GM20431 (cell line): Measurements from ENCODE around the gene TSEN34.

Source experiments
- in situ Hi-C: fragments of 300-500 bp; cut with MseI, MboI; formaldehyde crosslinking; loops from one replicate; pipeline ENCODE4 v1.15.0; 2020; ENCODE audit warnings: low sequenced_read_pairs; ENCODE audit not compliant: unreplicated experiment

The TSEN34 gene

GRCh38 chr19:54191011-54191810 is at the start of gene TSEN34:
Gene TSEN34, plus strand, starts transcription at chr19:54191308. Its CDS starts 57 bp downstream, at chr19:54191365.
- in situ Hi-C loops: no loop called here

GRCh38 chr19:54141356-54141755 is 49.8 kb upstream of the TSEN34 start:
- in situ Hi-C loops: no loop called here

- in situ Hi-C loops: no loop called here
These were observed 48.8 kb upstream of the TSEN34 start for GRCh38 chr19:54142166-54142780.

GRCh38 chr19:54145541-54146158 is 45.5 kb upstream of the TSEN34 start:
- in situ Hi-C loops: no loop called here

- in situ Hi-C loops: no loop called here
These were observed 43.4 kb upstream of the TSEN34 start for GRCh38 chr19:54147676-54148075.

GRCh38 chr19:54148158-54148557 is 43.0 kb upstream of the TSEN34 start:
- in situ Hi-C loops: no loop called here

- in situ Hi-C loops: no loop called here
These were observed 41.9 kb upstream of the TSEN34 start for GRCh38 chr19:54149021-54149812.

GRCh38 chr19:54151362-54152035 is 39.6 kb upstream of the TSEN34 start:
- in situ Hi-C loops: no loop called here

GRCh38 chr19:54152267-54152666 is 38.8 kb upstream of the TSEN34 start:
- in situ Hi-C loops: no loop called here

GRCh38 chr19:54152878-54153524 is 38.1 kb upstream of the TSEN34 start:
- in situ Hi-C loops: no loop called here

GRCh38 chr19:54153731-54154326 is 37.3 kb upstream of the TSEN34 start:
- in situ Hi-C loops: no loop called here

GRCh38 chr19:54154603-54155345 is 36.3 kb upstream of the TSEN34 start:
- in situ Hi-C loops: no loop called here

- in situ Hi-C loops: no loop called here
These were observed 35.4 kb upstream of the TSEN34 start for GRCh38 chr19:54155694-54156093.

- in situ Hi-C loops: no loop called here
These were observed 34.6 kb upstream of the TSEN34 start for GRCh38 chr19:54156490-54156889.

- in situ Hi-C loops: no loop called here
These were observed 34.2 kb upstream of the TSEN34 start for GRCh38 chr19:54156953-54157352.

GRCh38 chr19:54158812-54159351 is 32.2 kb upstream of the TSEN34 start:
- in situ Hi-C loops: no loop called here

GRCh38 chr19:54159352-54160181 is 31.5 kb upstream of the TSEN34 start, which contains the start of gene LENG1:
Gene LENG1, minus strand, starts transcription at chr19:54159721. Its CDS starts 26 bp downstream, at chr19:54159695.
- in situ Hi-C loops: no loop called here
